Heart right ventricle (tissue), 16 donors: Measurements from ENCODE around the gene PCGF5. TPM values are rescaled to one million over a fixed set of nuclear protein-coding genes. Genes with fewer than 3 reads are reported as not detected.
A peak's percentile ranks its signal among the peaks of the same experiment; 100 is the strongest.

Source experiments
- ATAC-seq, 8 donors: fragments of 200-7000 bp; cut with Tn5 transposase; one replicate each; pipeline ENCODE4 v1.9.1; 2020; ENCODE audit warnings: mild to moderate bottlenecking in 8 of 8, moderate library complexity in 8 of 8, moderate number of reproducible peaks in 1 of 8
- DNase-seq, 2 donors: peaks; one replicate each; pipeline ENCODE4 v3.0.0-alpha.2; 2020
- H3K27ac ChIP-seq, 10 donors: fragments of 200-600 bp; sonication (generic) in 2 of 10; one replicate each; pipeline versions ENCODE4 v1.5.0 to v1.8.0; 2020 to 2022; ENCODE audit warnings: mild to moderate bottlenecking in 3 of 10
- H3K27me3 ChIP-seq, 7 donors: fragments of 200-600 bp; one replicate each; pipeline ENCODE4 v1.8.0; 2021 to 2022; ENCODE audit warnings: mild to moderate bottlenecking in 2 of 7
- H3K36me3 ChIP-seq, 9 donors: fragments of 200-600 bp; sonication (generic) in 1 of 9; one replicate each; pipeline versions ENCODE4 v1.5.0 to v1.8.0; 2020 to 2022; ENCODE audit warnings: mild to moderate bottlenecking in 2 of 9
- H3K4me1 ChIP-seq, 9 donors: fragments of 200-600 bp; sonication (generic) in 1 of 9; one replicate each; pipeline versions ENCODE4 v1.5.0 to v1.8.0; 2020 to 2022; ENCODE audit warnings: mild to moderate bottlenecking in 4 of 9
- H3K4me3 ChIP-seq, 10 donors: fragments of 200-600 bp; sonication (generic) in 2 of 10; one replicate each; pipeline versions ENCODE4 v1.5.0 to v1.8.0; 2020 to 2022; ENCODE audit warnings: mild to moderate bottlenecking in 7 of 10, moderate library complexity in 2 of 10
- H3K9me3 ChIP-seq, 11 donors: fragments of 200-600 bp in 10 of 11; sonication (generic) in 2 of 11; one replicate each; pipeline versions ENCODE4 v1.5.0 to v1.8.0; 2013 to 2022; ENCODE audit warnings: mild to moderate bottlenecking in 2 of 11, control low read depth in 1 of 11, moderate library complexity in 1 of 11
- CTCF ChIP-seq, 9 donors: fragments of 200-600 bp; sonication (generic) in 2 of 9; IDR thresholded peaks; one replicate each; pipeline versions ENCODE4 v1.5.0 to v1.8.0; 2021 to 2022; ENCODE audit warnings: antibody characterized with exemption in 9 of 9, mild to moderate bottlenecking in 5 of 9, moderate library complexity in 1 of 9
- WGBS, 2 donors: extraction: QIAGEN DNeasy Blood & Tissue Kit; methylation state at CpG; one replicate each; pipeline ENCODE4 v1.1.7; 2013; ENCODE audit warnings: inconsistent platforms in 1 of 2; 5-methylcytosine and 5-hydroxymethylcytosine counted together
- intact Hi-C, 10 donors: fragments of 100-400 bp; cut with DNase I; formaldehyde crosslinking; loops; one replicate each; pipeline versions ENCODE4 v1.11.1 to v1.14.2; 2022
- polyA plus RNA-seq, 2 donors: library from polyadenylated mRNA; stranded (reverse); fragments of 200-250 nt; gene quantifications; one replicate each; pipeline ENCODE4 v1.2.3, GENCODE V29; 2013
- total RNA-seq, 10 donors: library from RNA; stranded (reverse); fragmentation: NEBNext Ultra II Directional in 3 of 10; extraction: Animal tissue kit (Norgen Biotek cat#: 25700) in 3 of 10; gene quantifications; one replicate each; pipeline versions ENCODE4 v1.2.1 to v1.2.4, GENCODE V29; 2021 to 2023
- donor health status: Arrhythmogenic right ventricular cardiomyopathy.
- donor health status: ischemic (EF 13 %, LVEDD 7.1; RV severe dilation, severe dysfunction).
- donor health status: healthy with polysubstance abuse.
- donor health status: DM: no; HTN: yes; CAD: no.
- donor health status: DM: no; HTN: no; CAD: no.
- donor health status: ischemic (EF 25% LVEDD 6.9; RV normal size, moderate dysfunction).
- donor health status: ischemic (EF 25% LVEDD 5.7; RV mildly dilated, moderate dysfunction).
- donor health status: healthy.
- donor health status: DM: yes; HTN: yes; CAD: no.
- donor health status: Ischemic cardiomyopathy.
- donor health status: ischemic (EF 35%, LVEDD 5.7; RV mildly dilated, moderate dysfunction).
- donor health status: nonischemic (EF 11% LVEDD 7.7; RV severe dilation, severe dysfunction).
- donor health status: DM: yes; HTN: yes; CAD: no.
- donor health status: PGD.
- donor health status: ischemic (EF 29% LVEDD 5.4; RV normal size, mild dysfunction).
- donor health status: nonischemic (EF 23%, LVEDD 6.1; RV moderate dilation, normal function).

PCGF5 gene
- total and polyA plus RNA-seq, 12 donors: 46.2 to 104 (median 76.5) TPM

- ATAC-seq: peak in 6 of 8 donors; percentile 38 to 70 (median 54)
- H3K36me3 ChIP-seq: no peaks in the 10 kb centered on the region
- 0 to 3% methylated on average over 1 of the region's 1 CpG for WGBS, 2 donors
- peaks cover 0 to 58% (median 31%) of the 10 kb centered on the region in 9 donors for H3K4me1 ChIP-seq
- no peaks in the 10 kb centered on the region for H3K27me3 ChIP-seq
- TF ChIP-seq CTCF (IDR thresholded peaks at IDR 0.05): no peak
- DNase-seq: no peak
- no peak overlapping the region for H3K4me3 ChIP-seq
- no peaks in the 10 kb centered on the region for H3K9me3 ChIP-seq
- intact Hi-C loops: no loop called here
- no peak overlapping the region for H3K27ac ChIP-seq
These were observed 14.0 kb upstream of the PCGF5 start for GRCh38 chr10:91206427-91206826.

GRCh38 chr10:91206837-91207474, 13.5 kb upstream of the PCGF5 start:
- no peak for TF ChIP-seq CTCF (IDR thresholded peaks at IDR 0.05)
- no peak overlapping the region for H3K4me3 ChIP-seq
- ATAC-seq (peak in 1 of 8 donors; percentile 18), DNase-seq (no peak)
- H3K4me1 ChIP-seq: peaks cover 0 to 53% (median 26%) of the 10 kb centered on the region in 9 donors
- 69 to 81% methylated on average over 3 of the region's 3 CpGs for WGBS, 2 donors
- H3K27me3 ChIP-seq: no peaks in the 10 kb centered on the region
- no peak overlapping the region for H3K27ac ChIP-seq
- H3K9me3 ChIP-seq: no peaks in the 10 kb centered on the region
- H3K36me3 ChIP-seq: no peaks in the 10 kb centered on the region
- intact Hi-C loops: no loop called here

GRCh38 chr10:91208642-91209041, 11.8 kb upstream of the PCGF5 start:
- Histone ChIP-seq H3K4me3 (no peak overlapping the region), H3K27ac (no peak overlapping the region), H3K9me3 (no peaks in the 10 kb centered on the region), H3K36me3 (no peaks in the 10 kb centered on the region), H3K27me3 (no peaks in the 10 kb centered on the region), H3K4me1 (peaks cover 0 to 42% (median 15%) of the 10 kb centered on the region in 9 donors)
- no peak for DNase-seq
- TF ChIP-seq CTCF (IDR thresholded peaks at IDR 0.05): no peak
- ATAC-seq: no peak
- intact Hi-C loops: no loop called here

GRCh38 chr10:91210014-91210413, 10.4 kb upstream of the PCGF5 start:
- peaks cover 0 to 41% (median 15%) of the 10 kb centered on the region in 9 donors for H3K4me1 ChIP-seq
- H3K27me3 ChIP-seq: no peaks in the 10 kb centered on the region
- no peaks in the 10 kb centered on the region for H3K9me3 ChIP-seq
- WGBS, 2 donors: 88 to 91% methylated on average over 3 of the region's 3 CpGs
- DNase-seq (no peak), ATAC-seq (no peak)
- H3K27ac ChIP-seq: no peak overlapping the region
- no peak overlapping the region for H3K4me3 ChIP-seq
- TF ChIP-seq CTCF (IDR thresholded peaks at IDR 0.05): no peak
- H3K36me3 ChIP-seq: no peaks in the 10 kb centered on the region
- intact Hi-C loops: no loop called here
